ENCODE measurements around the gene C2CD4D. TPM values are rescaled to one million over a fixed set of nuclear protein-coding genes. Genes with fewer than 3 reads are reported as not detected.

Gene C2CD4D
- total and polyA plus RNA-seq, 2 of the 13 experiments (the other 11 are each of a cell fraction or from before 2014, with no cell fraction given) = not detected

DNA sequence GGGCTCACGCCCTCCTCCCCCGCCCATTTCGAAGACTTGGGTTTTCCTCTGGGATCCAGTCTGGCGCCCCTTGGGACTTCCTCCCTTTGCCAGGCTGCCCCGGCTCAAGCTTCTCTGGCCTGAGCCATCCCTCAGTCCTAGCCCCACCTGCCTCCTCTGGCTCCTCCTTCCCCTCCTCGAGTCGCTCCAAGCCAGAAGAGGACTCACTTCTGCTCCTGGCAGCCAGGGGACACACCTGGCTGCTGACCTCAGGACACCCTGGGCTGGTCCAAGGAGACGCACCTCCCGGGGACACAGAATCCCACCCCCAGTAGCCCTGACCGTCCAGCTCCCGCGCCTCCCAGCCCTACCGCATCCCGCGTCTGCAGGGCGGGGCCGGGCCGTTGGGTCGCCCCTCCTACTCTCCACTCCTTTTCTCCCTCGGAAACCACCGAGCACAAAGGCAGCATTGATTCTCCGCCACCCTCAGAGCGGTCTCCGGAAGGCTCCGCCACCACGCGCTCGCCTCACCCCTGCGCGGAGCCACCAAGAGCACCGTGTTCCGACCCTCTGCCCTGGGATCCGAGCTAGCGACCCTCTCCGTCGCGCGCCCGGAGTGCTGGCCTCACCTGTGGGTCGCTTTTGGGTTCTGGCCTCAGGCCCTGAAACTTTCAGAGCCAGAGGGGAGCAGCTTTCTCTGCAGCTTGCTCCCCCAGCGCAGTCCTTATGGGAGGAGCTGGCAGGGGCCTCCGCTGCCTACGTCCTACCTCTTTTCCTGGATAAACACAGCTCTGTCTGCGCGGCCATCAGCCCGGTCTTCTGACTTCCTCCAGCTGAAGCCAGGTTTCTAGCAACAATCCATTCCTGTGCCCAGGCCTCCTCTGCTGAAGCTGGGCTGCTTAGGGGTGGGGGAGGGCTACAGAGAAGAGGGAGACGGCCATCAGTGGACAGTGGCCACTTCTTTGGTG is at the start of gene C2CD4D (continued):
- TF ChIP-seq, protein P1, sequence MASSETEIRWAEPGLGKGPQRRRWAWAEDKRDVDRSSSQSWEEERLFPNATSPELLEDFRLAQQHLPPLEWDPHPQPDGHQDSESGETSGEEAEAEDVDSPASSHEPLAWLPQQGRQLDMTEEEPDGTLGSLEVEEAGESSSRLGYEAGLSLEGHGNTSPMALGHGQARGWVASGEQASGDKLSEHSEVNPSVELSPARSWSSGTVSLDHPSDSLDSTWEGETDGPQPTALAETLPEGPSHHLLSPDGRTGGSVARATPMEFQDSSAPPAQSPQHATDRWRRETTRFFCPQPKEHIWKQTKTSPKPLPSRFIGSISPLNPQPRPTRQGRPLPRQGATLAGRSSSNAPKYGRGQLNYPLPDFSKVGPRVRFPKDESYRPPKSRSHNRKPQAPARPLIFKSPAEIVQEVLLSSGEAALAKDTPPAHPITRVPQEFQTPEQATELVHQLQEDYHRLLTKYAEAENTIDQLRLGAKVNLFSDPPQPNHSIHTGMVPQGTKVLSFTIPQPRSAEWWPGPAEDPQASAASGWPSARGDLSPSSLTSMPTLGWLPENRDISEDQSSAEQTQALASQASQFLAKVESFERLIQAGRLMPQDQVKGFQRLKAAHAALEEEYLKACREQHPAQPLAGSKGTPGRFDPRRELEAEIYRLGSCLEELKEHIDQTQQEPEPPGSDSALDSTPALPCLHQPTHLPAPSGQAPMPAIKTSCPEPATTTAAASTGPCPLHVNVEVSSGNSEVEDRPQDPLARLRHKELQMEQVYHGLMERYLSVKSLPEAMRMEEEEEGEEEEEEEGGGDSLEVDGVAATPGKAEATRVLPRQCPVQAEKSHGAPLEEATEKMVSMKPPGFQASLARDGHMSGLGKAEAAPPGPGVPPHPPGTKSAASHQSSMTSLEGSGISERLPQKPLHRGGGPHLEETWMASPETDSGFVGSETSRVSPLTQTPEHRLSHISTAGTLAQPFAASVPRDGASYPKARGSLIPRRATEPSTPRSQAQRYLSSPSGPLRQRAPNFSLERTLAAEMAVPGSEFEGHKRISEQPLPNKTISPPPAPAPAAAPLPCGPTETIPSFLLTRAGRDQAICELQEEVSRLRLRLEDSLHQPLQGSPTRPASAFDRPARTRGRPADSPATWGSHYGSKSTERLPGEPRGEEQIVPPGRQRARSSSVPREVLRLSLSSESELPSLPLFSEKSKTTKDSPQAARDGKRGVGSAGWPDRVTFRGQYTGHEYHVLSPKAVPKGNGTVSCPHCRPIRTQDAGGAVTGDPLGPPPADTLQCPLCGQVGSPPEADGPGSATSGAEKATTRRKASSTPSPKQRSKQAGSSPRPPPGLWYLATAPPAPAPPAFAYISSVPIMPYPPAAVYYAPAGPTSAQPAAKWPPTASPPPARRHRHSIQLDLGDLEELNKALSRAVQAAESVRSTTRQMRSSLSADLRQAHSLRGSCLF (CRISPR knock-in tag; IDR thresholded peaks at IDR 0.05; ENCODE audit: borderline replicate concordance) = no peak
- TF ChIP-seq ZFAT (CRISPR knock-in tag; conservative IDR thresholded peaks at IDR 0.05) (no peak), CBFB (CRISPR knock-in tag; IDR thresholded peaks at IDR 0.05) (no peak), ZSCAN30 (CRISPR knock-in tag; IDR thresholded peaks at IDR 0.05) (no peak), ZNF205 (CRISPR knock-in tag; IDR thresholded peaks at IDR 0.05) (no peak), HHEX (CRISPR knock-in tag; IDR thresholded peaks at IDR 0.05) (no peak), ZNF550 (CRISPR knock-in tag; IDR thresholded peaks at IDR 0.05; ENCODE audit: borderline replicate concordance) (no peak), POLR2A (IDR thresholded peaks at IDR 0.05; ENCODE audit: insufficient read depth in 1 of 2, low read depth in 2 of 2, low read length in 2 of 2) (peak; percentile 55 to 57; a peak in 3 of 4 replicates), ARID2 (CRISPR knock-in tag; IDR thresholded peaks at IDR 0.05; ENCODE audit: borderline replicate concordance) (no peak), ZNF883 (CRISPR knock-in tag; IDR thresholded peaks at IDR 0.05; ENCODE audit: not compliant biosample characterization) (no peak), ZNF790 (CRISPR knock-in tag; IDR thresholded peaks at IDR 0.05; ENCODE audit: borderline replicate concordance) (no peak; the same call in 1 of the 2 replicates), ZNF577 (CRISPR knock-in tag; IDR thresholded peaks at IDR 0.05; ENCODE audit: borderline replicate concordance, low read depth) (no peak), EED (CRISPR knock-in tag; IDR thresholded peaks at IDR 0.05) (no peak), DPF2 (CRISPR knock-in tag; IDR thresholded peaks at IDR 0.05; ENCODE audit: borderline replicate concordance, low read depth) (no peak)
- TF ChIP-seq, protein P2, sequence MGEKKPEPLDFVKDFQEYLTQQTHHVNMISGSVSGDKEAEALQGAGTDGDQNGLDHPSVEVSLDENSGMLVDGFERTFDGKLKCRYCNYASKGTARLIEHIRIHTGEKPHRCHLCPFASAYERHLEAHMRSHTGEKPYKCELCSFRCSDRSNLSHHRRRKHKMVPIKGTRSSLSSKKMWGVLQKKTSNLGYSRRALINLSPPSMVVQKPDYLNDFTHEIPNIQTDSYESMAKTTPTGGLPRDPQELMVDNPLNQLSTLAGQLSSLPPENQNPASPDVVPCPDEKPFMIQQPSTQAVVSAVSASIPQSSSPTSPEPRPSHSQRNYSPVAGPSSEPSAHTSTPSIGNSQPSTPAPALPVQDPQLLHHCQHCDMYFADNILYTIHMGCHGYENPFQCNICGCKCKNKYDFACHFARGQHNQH (CRISPR knock-in tag; IDR thresholded peaks at IDR 0.05) = 0 out of 2 replicates have a peak, but pooled peaks have one; percentile 27
- TF ChIP-seq, protein P3, sequence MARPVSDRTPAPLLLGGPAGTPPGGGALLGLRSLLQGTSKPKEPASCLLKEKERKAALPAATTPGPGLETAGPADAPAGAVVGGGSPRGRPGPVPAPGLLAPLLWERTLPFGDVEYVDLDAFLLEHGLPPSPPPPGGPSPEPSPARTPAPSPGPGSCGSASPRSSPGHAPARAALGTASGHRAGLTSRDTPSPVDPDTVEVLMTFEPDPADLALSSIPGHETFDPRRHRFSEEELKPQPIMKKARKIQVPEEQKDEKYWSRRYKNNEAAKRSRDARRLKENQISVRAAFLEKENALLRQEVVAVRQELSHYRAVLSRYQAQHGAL (CRISPR knock-in tag; IDR thresholded peaks at IDR 0.05; ENCODE audit: not compliant biosample characterization) = no peak
- TF ChIP-seq, protein P4, sequence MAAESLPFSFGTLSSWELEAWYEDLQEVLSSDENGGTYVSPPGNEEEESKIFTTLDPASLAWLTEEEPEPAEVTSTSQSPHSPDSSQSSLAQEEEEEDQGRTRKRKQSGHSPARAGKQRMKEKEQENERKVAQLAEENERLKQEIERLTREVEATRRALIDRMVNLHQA (CRISPR knock-in tag; IDR thresholded peaks at IDR 0.05) = no peak
- TF ChIP-seq, protein P5, sequence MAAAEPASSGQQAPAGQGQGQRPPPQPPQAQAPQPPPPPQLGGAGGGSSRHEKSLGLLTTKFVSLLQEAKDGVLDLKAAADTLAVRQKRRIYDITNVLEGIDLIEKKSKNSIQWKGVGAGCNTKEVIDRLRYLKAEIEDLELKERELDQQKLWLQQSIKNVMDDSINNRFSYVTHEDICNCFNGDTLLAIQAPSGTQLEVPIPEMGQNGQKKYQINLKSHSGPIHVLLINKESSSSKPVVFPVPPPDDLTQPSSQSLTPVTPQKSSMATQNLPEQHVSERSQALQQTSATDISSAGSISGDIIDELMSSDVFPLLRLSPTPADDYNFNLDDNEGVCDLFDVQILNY (CRISPR knock-in tag; conservative IDR thresholded peaks at IDR 0.05) = no peak
- TF ChIP-seq, protein P6, sequence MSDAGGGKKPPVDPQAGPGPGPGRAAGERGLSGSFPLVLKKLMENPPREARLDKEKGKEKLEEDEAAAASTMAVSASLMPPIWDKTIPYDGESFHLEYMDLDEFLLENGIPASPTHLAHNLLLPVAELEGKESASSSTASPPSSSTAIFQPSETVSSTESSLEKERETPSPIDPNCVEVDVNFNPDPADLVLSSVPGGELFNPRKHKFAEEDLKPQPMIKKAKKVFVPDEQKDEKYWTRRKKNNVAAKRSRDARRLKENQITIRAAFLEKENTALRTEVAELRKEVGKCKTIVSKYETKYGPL (CRISPR knock-in tag; IDR thresholded peaks at IDR 0.05) = no peak

Data from HepG2 (cell line).